ENCODE data around the gene DACT2.

DACT2 gene

DNA sequence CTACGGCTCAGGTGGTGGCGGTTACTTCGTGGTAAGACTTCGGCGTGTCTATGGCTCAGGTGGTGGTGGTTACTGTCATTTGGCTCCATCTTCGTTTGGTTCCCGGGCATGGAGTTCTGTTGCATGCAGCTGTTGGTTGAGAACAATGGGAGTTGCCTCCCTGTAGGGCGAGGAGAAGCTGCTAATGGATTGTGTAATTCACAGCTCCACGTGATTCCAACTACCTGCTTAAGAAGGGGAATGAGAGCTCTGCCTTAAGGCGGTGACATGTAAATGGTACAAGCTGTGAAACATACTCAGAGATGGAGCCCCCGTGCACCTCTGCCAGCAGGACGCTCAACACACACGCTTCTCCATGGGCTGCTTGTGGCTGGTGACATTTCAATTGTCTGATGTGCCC lies 12.4 kb upstream of the DACT2 start:
- TF ChIP-seq, protein P1, sequence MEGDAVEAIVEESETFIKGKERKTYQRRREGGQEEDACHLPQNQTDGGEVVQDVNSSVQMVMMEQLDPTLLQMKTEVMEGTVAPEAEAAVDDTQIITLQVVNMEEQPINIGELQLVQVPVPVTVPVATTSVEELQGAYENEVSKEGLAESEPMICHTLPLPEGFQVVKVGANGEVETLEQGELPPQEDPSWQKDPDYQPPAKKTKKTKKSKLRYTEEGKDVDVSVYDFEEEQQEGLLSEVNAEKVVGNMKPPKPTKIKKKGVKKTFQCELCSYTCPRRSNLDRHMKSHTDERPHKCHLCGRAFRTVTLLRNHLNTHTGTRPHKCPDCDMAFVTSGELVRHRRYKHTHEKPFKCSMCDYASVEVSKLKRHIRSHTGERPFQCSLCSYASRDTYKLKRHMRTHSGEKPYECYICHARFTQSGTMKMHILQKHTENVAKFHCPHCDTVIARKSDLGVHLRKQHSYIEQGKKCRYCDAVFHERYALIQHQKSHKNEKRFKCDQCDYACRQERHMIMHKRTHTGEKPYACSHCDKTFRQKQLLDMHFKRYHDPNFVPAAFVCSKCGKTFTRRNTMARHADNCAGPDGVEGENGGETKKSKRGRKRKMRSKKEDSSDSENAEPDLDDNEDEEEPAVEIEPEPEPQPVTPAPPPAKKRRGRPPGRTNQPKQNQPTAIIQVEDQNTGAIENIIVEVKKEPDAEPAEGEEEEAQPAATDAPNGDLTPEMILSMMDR (conservative IDR thresholded peaks at IDR 0.05) = no peak
- no peak for TF ChIP-seq ZFX (IDR thresholded peaks at IDR 0.05)
- no peak overlapping the region for H3K27ac ChIP-seq

DNA sequence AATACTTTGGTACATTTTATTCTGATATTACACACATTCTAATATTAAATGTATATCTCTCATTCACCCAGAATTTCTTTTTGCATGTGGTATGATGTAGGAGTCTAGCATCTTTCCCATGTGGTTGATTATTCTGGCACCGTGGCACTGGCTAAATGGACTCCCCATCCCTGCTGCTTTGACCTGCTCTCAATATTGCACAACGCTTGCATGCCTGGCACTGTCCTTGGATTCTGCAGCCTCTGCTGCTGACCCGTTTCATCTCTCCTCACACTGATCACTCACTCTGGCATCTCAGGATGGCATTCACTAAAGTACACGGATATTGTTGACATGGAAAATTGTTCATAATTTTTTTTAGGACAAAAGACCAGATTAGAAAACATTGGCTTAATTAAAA lies 11.5 kb upstream of the DACT2 start:
- no peak overlapping the region for H3K27ac ChIP-seq
- TF ChIP-seq, protein P1 (conservative IDR thresholded peaks at IDR 0.05) = no peak
- no peak for TF ChIP-seq ZFX (IDR thresholded peaks at IDR 0.05)

DNA sequence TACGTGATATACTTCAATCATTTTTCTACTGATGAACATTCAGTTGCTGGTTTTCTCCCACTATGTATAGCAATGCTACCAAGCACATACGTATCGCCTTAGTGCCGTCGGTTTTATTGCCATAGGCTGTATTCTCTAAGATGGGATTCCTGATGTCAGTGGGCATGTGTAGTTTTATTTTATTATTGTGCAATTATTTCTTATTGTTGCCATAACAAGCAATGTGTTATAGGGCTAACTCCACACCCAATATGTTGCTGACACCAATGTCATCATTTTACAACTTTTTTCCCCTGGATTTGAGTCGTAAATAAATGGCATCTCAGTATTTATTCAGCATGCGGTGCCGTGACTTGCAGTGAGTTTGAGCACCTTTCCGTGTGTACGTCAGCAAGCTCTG lies 10.8 kb upstream of the DACT2 start:
- TF ChIP-seq ZFX (IDR thresholded peaks at IDR 0.05) = no peak
- TF ChIP-seq, protein P1 (conservative IDR thresholded peaks at IDR 0.05) = no peak
- H3K27ac ChIP-seq = no peak overlapping the region

DNA sequence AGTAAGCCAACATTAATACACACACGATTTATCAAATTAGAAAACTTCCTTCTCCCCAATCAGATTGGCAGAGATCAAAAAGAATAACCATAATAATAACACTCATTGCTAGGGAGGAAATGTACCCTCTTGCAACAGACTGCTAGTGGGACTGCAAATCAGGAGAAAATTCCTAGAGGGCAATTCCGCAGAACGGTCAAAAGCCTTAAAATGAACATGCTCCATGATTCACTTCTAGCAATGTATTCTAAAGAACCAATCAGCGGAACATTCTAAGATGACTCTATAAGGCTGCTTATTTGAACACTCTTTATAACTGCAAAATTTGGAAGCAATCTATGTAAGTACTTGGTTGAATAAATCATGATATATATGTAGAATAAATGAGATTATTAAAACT lies 8.5 kb upstream of the DACT2 start:
- TF ChIP-seq ZFX (IDR thresholded peaks at IDR 0.05) = no peak
- TF ChIP-seq, protein P1 (conservative IDR thresholded peaks at IDR 0.05) = no peak
- H3K27ac ChIP-seq = no peak overlapping the region

DNA sequence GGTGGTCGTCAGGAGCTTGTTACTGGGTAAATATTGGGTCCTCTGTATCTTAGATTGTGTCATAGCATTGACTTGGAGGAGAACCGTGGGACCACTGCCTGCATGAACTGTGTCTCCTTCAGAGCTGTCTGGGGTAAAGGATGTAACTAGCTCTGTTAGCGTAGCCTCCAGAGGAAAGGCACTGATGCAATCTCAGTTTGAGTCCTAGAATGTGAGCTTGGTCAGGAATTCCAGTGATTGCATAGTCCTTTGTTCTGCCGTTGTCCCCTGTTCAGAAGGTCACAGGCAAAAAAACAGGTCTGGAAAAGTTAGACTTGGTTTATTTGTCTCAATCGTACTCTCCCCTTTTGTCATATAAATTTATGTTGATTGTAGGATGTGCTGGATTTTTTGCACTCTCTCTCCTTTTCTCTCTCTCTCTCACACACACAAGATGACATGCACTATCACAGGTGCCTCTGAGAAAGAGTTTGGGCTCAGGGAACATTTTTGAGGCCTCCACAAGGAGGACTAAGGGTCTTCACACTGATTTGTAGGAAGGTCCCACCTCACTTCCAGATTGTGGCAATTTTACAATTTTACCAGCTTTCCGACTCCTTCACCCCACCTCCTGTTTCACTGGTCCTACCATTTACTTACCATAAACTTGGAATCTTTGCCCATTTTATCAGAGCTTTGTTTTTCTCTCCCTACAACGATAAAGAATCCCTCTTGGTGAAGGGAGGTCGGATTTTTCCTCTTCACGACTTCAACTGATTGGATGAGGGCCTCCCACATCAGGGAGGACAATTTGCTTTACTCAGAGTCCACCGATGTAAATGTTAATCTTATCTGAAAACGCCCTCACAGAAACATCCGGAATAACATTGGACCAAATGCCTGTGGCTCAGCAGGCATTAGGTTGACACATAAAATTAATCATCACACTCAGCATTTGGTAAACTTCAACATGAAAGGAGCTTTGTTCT lies 7.0 kb upstream of the DACT2 start:
- no peak for TF ChIP-seq ZFX (IDR thresholded peaks at IDR 0.05)
- H3K27ac ChIP-seq = no peak overlapping the region

DNA sequence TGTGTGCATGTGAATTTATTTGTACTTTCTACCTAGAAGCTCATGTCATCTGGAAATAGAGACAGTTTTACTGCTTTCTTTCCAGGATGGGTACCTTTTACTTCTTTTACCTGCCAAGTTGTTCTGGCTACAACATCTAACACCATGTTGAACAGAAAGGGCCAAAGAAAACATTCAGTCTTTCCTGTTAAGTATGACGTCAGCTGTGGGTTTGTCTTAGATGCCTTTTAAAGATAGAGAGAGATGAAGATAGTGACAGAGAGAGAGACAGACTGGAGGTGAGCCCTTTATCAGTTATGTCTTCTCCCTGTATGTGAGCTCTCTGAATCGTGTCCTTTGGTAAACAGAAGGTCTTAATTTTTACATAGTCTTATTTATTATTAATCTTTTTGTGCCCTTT lies 3.4 kb upstream of the DACT2 start:
- no peak overlapping the region for H3K27ac ChIP-seq
- TF ChIP-seq, protein P1 (conservative IDR thresholded peaks at IDR 0.05) = no peak
- TF ChIP-seq ZFX (IDR thresholded peaks at IDR 0.05) = no peak

DNA sequence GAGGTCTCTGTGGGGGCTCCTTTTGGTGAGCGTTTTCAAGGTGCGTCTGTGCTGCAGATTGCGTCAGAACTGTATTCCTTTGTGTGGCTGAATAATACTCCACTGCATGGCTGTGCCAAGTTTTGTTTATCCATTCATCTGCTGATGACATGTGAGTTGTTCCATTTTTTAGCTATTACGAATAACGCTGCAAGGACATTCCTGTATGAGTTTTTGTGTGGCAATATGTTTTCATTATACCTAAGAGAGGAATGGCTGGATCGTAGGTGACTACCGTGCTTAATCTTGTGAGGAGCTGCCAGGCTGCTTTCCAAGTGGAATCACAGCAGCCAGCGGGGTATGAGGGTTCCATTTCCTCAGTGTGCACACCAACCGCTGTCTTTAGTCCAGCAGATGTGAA lies 1.1 kb upstream of the DACT2 start:
- TF ChIP-seq ZFX (IDR thresholded peaks at IDR 0.05) = no peak
- TF ChIP-seq, protein P1 (conservative IDR thresholded peaks at IDR 0.05) = no peak
- no peak overlapping the region for H3K27ac ChIP-seq

Data from C4-2B (cell line).